Stimulated activated CD4-positive, alpha-beta T cell treated with anti-CD3 and anti-CD28 coated beads, TNF-alpha, amount 100 ng/mL, for 24 hours (primary cell): Measurements from ENCODE around the gene FHOD3.

Experiments used
- DNase-seq, 3 experiments: peaks; one replicate each; pipeline ENCODE4 v3.0.0-alpha.2; 2020; ENCODE audit warnings: low read depth in 3 of 3

FHOD3 gene

DNA sequence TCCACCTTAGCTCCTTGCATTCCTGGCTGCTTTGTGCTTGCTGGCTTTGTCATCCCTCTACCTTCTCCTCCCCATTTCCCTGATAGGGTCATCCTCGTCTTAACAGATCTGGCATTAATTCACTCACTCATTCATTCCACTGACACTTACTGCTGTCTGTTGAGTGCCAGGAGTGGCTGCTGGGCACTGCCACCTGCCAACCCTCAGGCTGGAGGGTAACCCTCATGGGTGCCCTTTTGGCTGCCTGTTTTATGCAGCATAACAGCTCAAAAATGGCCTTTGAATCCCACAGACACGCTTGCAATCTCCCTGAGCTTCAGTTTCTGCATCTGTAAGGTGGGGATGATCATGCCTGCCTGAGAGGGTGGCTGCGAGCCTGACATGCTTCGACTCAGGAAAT, 25.2 kb downstream of the FHOD3 start:
- DNase-seq: no peak

DNA sequence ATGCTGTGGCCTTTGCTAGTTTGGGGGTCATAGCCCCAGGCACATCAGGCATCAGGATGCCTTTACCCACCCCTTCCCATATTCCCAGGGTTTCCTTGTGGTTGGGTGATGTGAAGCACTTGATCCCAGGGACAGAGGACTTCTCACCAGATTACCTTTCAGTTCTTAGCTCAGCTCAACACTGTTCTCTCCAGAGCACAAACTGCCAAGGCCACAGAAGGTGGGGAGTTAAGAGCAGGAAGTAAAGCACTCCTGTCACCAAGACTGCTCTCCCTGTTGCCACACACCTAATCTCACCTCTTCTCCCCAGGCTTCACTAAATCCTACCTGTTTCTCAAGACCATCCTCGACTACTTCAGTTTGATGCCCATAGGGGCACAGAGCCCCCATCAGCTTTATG, 25.9 kb downstream of the FHOD3 start:
- DNase-seq: no peak

DNA sequence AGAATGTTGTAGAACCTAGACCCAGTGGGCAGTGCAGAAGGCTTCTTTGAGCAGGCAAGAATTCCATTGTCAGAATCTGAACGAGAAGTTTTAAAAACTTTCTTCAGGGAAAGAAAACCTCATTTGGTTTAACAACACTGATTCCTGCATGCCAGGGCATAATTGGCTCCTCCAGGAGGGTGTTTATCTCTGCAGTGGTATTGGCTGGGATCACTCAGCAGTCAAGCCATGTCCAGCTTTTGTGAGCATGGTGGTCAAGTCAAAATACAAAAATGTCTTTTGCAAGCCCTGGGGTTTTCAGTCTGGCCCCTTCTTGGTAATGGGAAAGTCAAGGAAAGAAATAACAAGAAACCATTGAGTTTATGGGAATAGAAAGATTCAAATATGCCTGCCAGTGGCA, 28.3 kb downstream of the FHOD3 start:
- DNase-seq: no peak

DNA sequence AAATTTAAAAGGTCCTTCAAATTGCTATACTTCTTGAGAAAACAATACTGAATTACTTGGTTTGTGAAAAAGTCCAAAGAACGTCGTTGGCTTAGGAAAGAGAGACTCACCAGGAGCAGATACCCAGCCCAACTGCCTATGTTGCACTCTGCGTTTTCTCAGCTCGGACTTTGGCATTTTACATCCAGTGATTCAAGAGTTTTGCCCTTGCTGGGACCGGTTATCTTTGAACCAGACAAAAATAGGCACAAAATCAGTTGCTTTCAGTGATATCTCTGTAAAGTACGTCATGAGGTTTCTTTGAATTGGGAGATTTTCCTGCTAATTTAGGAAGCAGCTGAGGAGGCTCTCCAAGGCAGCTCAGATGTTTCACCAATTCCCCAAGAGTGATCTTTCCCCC, 29.3 kb downstream of the FHOD3 start:
- no peak for DNase-seq

DNA sequence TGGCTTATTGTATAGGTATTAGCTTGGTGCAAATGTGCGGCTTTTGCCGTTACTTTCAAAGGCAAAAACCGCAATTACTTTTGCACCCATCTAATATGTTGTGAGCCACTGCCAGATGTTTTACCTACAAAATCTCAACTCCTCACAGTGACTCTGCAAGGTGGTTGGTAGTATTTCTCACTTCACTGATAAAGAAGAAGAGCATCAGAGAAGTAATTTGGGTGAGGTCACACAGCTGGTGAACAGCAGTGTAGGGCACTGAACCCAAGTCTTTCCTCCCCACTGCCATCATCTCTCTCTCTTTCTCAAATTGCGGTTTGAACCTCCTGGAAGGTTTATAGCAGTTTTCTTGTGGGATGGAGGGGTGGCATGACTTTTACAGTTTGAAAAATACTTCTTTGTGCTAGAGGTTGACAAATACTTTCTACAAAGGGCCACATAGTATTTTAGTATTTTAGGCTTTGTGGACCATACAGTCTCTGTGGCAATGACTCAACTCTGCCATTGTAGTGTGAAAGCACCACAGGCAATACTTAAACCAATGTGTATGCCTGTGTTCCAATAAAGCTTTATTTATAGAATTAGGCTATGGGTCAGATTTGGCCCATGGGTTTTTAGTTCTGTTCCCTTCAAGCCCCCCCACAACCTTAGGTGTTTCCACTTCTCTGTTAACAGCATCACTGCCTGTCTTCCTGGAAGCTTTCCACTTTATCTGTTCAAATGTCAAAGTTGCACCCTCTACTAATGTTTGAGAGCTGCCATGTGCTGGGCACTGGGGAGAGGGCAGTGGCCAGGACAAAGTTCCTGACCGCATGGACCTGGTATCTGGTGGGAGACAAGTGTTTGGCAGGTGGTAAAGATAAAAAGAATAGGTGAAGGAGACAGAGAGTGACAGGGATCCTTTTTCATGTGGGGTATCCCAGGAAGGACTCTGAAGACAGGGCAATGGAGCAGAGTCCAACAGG, 30.1 kb downstream of the FHOD3 start:
- no peak for DNase-seq

DNA sequence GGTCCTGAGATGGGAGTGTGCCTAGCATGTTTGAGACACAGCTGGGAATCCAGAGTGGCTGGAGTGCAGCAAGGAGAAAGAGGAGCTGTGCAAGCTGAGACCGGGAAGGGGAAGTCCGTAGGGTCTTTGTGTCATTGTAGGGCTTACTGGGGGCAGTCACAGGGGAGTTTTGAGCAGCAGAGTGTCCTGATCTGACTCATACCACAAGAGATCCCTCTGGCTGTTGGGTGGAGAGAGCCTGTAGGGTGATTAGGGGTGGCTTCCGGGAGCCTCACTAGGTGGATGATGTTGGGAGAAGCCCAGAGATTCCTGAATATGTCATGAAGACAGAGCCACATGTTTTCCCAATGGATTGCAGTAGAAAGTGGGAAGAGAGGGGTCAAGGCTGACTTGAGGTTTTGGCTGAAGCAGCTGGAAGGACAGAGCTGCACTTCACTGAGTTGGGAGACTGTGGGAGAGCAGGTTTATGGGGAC, 30.9 kb downstream of the FHOD3 start:
- DNase-seq: no peak

DNA sequence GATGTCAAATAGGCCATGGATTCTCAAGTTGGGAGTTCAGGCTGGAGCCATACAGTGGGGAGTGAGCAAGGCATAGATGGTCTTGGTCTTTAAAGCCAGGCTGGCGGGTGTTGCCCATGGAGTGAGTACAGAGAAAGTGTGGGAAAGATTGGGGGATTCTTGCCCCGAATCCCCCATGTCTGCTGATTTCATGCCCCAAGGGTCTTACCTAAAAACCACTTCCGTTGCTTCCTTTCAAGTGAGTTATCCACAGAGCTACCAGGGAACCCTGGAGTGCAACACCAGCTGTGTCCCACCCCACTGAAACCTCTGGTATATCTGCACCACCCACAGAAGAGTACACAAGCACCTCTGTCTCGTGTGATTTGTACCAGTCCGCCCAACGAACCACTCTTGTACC, 31.4 kb downstream of the FHOD3 start:
- no peak for DNase-seq

DNA sequence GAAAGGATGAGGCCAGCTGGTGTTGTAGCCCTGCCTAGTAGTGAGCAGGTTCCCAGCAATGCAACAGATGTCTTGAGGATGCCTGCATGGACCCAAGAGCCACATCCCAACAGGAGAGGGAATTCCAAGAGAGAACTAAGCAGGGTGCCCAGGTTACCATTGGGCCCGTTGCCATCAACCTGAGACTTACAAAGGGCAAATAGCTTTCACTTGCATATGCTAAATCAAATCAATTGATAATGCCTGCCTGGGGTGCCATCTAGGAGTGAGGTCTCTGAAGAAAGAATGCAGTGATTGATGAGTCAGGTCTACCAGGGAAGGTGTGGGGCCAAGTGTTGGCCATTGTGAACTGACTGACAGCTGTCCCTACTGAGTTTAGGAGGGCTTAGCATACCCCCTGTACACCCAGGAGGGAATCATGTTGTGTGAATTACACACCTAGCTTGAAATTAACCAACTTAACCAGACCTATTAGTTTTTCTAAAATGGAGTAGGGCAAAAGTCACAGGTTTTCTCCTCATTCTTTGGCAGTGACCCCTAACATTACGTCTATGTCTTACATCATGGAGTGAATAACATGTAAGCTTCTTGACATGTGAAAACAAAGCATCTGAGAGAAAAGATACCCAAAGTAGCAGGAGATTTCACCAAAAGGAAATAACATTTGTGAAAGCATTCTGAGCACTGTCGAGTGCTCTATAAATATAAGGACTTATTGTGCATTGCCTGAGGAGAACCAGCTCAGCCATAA, 32.3 kb downstream of the FHOD3 start:
- no peak for DNase-seq

DNA sequence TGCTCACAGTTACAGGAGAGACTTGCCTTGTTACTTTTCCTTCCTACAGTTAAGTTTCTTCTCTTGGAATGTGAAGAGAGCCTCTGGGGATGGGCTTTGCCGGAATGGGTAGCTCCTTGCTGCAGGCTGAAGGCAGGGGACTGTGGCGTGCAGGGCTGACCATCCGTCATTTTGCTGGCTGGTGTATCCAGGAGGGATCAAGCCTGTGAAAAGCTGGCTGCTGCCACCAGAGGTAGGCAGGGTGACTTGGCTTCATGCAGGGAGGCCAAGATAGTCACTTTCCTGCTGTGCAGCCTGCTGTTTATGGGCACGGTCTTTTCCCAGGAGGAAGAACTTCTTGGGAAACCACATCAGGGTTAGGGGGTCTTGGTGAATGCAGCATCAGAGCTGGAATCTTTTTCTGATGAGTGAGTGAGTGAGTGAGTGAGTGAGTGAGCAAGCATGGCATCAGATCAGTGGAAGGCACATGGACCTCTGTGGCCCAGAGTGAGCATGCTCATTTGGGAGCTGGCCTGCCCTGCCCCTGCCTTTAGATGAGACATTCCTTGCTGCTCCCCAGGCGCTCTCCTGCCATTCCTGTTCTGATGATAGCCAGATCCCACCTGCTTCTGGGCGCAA, 33.0 kb downstream of the FHOD3 start:
- no peak for DNase-seq

DNA sequence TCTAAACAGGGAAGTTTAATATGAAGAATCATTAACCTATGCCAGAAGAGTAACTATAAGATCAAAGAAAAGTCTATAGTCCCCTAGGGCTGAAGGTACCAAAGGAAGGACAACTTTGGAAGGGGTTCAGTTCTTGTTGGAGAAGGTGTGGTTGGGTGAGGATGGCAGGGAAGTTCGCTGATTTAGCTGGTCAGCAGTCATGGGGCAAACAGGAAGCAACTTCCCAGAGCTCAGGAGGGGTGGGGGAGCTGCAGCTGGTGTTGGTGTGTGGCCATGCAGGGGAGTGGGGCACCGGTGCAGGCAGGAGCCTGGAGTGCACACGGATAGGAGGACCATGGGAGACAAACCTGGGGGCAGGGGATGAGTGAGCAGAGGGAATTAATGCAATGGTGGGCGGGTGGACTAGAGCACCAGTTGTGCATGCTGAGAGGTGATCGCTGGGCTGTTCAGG, 34.0 kb downstream of the FHOD3 start:
- no peak for DNase-seq

DNA sequence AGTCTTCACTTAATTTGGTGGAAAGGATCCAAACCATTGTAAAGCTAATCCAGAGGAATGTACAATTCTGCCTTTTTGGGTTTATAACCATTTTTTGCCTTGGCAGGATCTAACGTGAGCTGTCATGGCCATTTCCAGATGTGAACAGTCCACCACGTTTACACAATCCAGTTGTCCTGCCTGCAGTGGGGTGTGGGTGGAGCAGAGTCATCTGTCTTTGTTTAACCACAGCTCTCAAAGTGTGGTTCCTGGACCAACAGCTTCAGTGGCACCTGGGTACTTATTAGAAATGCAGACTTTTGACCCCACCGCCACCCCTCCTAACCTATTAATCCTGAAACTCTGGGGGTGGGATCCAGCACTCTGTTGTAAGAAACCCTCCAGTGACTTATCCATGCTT, 35.9 kb downstream of the FHOD3 start:
- DNase-seq: no peak

DNA sequence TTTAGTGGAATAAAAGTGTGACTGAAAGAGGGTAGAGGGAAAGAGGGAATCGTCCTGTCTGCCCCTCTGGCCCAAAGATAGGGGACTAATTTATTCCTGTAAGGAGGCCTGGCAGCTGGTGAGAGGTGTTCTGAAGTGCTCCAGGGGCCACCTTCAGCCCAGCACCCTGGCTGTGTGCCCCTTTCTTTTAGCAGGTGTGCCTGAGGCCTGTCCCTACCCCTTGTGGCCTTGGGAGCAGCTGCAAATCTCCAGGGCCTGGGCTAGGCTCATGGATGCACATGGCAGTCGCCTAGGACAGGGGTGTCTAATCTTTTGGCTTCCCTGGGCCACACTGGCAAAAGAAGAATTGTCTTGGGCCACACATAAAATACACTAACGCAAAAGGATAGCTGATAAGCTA, 37.3 kb downstream of the FHOD3 start:
- no peak for DNase-seq

DNA sequence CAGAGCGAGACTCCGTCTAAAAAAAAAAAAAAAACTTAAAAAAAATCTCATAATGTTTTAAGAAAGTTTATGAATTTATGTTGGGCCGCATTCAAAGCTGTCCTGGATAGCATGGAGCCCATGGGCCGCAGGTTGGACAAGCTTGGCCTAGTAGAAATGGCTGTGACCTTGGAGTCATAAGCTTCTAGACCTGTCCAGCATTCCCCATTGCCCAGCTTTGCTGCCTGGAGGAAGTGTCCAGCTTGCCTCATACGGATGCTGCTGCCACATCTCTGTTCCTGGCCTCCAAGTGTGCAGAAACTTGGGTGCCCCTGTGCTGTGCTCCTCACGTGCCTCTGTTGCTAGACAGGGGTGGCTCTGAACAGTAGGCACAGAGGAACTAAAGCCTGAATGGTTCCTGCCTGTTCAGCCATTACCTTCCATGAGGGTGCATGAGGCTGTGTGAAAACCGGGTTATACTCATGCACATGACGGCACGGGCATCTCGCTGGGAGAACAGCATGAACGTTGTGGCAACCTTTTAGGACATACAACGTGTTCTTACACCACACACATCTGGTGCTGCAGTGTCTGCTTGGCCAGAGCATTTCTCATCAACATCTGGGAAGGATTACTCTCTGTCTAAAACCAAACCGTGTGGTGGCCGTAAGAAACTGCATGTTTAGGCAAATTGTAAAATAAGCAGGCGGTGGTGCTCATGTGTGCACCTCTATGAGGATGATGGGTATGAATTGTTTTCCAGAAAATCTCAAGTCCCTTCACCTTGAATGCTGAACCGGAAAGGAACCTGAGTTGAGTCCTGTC, 38.2 kb downstream of the FHOD3 start:
- DNase-seq: no peak

DNA sequence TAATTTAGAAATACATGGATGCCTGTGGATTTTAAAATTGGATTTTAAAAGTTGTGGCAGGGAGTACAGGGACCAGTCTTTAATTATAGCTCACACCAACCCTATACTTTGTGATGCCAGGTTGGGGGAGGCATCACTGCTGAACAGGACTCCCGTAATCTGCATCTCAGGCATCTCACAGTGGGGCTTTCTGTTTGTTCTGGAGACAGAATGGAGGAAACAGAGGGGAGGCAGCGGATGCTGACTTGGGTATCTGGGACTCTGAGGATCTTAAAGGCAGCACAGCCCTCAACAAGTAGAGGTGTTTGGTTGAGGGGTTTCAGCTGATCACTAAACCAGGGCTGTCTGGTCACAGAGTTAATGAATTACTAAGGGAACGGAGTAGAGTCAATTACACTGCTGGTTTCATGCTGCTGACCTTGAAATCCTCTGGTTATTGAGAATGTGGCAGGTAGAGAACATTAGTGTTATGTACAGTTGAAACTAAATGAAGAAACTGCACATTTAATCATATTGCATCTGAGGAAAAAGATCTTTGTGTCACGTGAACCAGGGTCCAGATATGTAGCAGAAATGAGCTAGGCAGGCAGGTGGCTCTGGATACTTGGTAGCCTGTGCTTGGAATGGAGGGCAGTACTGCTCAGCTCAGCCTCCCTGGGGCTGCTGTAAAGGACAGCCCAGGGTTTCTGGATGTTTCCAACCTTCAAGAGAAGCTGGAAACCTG, 40.3 kb downstream of the FHOD3 start:
- DNase-seq: no peak

DNA sequence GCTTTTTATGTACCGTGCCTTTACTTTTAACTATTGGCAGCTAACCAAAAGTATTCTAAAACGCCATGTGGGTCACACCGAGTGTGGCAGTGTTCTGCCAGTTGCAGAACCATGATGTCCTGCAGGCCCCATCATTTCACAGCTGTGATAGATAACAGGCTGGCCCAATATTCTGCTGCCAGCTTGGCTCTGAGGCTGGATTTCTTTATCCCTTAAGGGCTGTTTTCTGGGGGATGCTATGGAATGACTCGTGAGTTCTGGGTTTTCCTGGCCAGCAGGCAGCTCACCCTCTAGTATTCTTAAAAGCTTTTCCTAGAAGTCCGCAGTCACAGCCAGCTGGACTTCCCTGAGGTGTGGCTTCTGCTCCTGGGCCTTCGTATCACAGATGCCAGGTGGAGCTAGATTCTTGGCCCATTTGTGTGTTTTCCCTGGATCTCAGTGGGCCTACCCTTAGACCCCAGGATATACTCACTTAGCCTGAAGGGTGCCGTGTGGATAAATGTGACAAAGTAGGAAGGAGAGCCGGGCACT, 41.0 kb downstream of the FHOD3 start:
- DNase-seq: no peak

DNA sequence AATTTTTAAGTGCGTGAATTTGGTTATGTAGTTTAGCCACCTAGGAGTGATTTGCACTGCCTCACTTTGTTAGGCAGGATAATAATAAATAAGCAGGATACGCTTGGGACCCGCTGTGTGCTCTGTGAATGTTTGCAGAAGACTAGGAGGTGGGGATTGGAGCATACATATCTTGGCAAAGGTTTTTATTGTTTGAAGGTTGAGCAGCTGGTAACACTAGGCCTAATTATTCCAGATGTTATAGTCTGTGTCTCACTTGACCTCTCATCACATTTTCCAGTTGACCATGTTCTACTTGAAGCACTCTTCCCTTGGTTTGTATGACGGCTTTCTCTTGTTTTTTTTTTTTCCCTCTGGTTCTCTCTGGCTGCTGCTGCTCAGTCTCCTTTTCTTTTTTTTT, 42.7 kb downstream of the FHOD3 start:
- DNase-seq: no peak

DNA sequence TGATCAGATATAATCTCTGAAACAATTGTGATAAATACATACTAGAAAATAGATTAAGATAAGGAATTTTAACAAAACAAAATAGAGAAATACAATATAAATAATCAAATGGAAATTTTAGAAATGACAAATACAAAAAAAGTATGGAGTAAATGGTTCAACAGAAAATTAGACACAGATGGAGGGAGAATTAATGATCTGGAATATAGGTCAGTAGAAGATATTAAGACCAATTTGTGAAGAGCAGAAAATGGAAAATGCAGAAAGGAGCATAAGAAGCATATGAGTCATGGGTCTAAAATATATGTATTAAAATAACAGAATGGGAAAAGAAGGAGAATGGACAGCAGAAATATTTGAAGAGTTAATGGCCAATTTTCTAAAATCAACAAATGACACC, 44.4 kb downstream of the FHOD3 start:
- DNase-seq: no peak

DNA sequence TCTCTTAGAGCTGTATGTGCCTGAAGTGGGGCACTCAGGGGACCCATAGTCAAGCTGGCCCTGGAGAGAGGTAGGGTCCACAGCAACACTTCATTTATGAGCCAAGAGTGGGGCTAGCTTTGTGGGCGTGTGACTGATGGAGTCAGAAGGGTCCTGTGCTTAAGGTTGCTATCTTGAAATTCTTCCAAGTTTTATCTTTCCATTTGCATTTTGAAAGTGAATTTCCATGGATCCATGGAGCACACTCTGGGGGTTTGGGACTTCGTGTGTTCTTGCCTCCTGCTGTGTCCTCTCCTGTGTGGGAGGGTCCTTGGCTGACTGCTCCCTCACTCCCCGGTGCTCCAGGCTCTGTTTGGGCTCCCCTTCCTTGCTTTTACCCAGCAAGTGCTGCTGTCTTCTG, 50.8 kb downstream of the FHOD3 start:
- DNase-seq: no peak

DNA sequence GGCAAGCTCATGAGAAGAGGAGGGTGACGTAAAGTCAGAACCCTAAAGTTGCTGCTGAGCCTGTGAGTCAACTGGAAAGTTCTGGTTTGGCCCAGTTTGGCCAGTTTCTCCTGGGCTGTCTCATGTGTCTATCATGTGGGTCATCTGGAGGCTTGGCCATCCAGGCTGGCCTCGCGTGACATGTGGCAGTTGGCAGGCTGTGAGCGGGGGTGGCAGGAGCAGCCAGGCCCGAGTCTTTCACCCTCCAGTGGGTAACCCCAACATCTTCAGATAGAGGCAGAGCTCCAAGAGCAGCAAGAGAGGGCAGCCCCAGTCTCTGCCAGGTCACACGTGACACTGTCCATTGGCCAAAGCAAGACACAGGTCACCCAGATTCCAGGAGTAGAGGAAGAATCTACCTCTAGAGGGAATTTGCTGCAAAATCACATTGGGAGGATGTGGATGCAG, 51.5 kb downstream of the FHOD3 start:
- DNase-seq: no peak

DNA sequence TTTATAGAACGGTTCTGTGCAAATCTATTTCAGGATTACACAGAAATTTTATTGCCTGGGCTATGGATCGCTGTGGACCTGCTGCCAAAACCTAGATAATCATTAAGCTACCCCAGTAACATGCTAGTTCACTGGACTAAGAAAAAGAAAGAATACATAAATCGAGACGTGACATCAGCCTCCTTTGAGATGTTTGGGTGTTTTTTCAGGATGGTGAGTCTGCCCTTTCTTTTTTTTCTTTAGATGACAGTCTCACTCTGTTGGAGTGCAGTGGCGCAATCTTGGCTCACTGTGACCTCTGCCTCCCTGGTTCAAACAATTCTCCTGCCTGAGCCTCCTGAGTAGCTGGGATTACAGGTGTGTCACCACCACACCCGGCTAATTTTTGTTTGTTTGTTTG, 52.0 kb downstream of the FHOD3 start:
- no peak for DNase-seq

DNA sequence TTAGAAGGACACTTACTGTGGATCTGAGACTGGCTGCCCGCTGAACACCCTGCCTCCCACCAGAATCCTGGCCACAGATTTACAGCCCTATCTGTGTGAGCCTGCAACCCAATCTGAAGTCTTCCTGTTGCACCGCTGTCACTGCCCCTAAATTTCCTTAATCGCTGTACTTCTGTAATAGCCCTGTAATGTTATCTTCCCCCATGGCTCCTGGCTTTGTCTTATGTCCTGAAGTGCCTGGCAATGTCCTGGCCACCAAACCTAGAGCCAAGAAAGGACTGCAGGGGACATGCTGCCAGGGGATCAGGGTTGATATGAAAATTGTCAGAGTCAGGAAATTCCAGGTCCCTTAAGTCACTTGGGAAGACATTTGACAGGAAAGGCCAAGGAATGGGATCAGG, 52.7 kb downstream of the FHOD3 start:
- DNase-seq: no peak
